BE2C (cell line): ENCODE data around the gene USP36.

Experiments used
- DNase-seq: peaks from one replicate; pipeline ENCODE4 v3.0.0-alpha.2; 2020
- H3K27me3 ChIP-seq: fragments of 250-450 bp; sonication (Bioruptor Pico); 2 replicates; pipeline ENCODE4 v1.5.1; 2020; ENCODE audit warnings: mild to moderate bottlenecking
- H3K36me3 ChIP-seq: fragments of 250-450 bp; sonication (Bioruptor Pico); 2 replicates; pipeline ENCODE4 v1.5.1; 2020; ENCODE audit warnings: mild to moderate bottlenecking
- H3K4me1 ChIP-seq: fragments of 250-450 bp; sonication (Bioruptor Pico); 2 replicates; pipeline ENCODE4 v1.5.1; 2020
- H3K4me3 ChIP-seq: 2 replicates; pipeline ENCODE4 v1.5.1; 2011; ENCODE audit warnings: low read depth, low read length
- H3K9me3 ChIP-seq: fragments of 250-450 bp; sonication (Bioruptor Pico); 2 replicates; pipeline ENCODE4 v1.5.1; 2020
- TF ChIP-seq, protein P1 (sequence below): IDR thresholded peaks from 2 replicates; pipeline ENCODE4 v1.5.1; 2012; ENCODE audit warnings: mild to moderate bottlenecking, low read depth, low read length

Gene USP36

DNA sequence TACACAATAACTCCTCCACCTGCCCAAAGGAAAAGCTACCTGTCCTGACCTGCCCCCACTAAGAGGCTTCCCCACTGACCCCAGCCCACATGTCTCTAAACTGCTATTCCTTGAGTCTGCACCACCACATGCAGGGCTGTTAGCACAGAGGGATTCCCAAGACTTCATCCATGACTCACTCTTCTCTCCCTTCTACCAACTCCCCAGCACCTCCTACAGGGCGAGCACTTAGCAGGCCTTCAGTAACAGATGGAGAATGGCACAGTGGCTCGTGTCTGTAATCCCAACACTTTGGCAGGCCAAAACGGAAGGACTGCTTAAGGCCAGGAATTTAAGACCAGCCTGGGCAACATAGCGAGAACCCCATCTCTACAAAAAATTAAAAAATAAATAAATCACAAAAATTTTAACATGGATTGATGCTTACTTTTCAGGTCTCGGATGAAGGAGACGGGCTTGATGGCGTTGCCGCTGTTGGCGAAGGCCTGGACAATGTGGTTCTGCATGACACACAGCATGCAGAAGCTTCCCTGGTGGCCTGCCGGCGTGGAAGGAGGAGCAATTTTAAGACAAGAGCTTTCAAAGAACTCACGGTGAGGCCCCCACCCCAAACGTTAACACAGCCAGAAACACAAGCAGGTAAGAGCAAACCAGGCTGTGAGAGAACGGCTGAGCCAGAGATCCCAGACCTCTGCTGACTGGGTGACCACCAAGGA lies 12.0 kb downstream of the USP36 start:
- Histone ChIP-seq H3K27me3 (no peaks in the 10 kb centered on the region), H3K9me3 (no peaks in the 10 kb centered on the region), H3K4me3 (no peak overlapping the region), H3K36me3 (peaks cover 94% of the 10 kb centered on the region), H3K4me1 (no peaks in the 10 kb centered on the region)
- peak; percentile 33 for DNase-seq
- TF ChIP-seq, protein P1, sequence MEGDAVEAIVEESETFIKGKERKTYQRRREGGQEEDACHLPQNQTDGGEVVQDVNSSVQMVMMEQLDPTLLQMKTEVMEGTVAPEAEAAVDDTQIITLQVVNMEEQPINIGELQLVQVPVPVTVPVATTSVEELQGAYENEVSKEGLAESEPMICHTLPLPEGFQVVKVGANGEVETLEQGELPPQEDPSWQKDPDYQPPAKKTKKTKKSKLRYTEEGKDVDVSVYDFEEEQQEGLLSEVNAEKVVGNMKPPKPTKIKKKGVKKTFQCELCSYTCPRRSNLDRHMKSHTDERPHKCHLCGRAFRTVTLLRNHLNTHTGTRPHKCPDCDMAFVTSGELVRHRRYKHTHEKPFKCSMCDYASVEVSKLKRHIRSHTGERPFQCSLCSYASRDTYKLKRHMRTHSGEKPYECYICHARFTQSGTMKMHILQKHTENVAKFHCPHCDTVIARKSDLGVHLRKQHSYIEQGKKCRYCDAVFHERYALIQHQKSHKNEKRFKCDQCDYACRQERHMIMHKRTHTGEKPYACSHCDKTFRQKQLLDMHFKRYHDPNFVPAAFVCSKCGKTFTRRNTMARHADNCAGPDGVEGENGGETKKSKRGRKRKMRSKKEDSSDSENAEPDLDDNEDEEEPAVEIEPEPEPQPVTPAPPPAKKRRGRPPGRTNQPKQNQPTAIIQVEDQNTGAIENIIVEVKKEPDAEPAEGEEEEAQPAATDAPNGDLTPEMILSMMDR, result peak; percentile 36

- H3K27me3 ChIP-seq, result no peaks in the 10 kb centered on the region
- DNase-seq, result no peak
- H3K4me3 ChIP-seq, result no peak overlapping the region
- TF ChIP-seq, protein P1, result no peak
- H3K9me3 ChIP-seq, result no peaks in the 10 kb centered on the region
- peaks cover 86% of the 10 kb centered on the region for H3K36me3 ChIP-seq
- H3K4me1 ChIP-seq, result peaks cover 4% of the 10 kb centered on the region
Measured at GRCh38 chr17:78826836-78827509, 13.6 kb downstream of the USP36 start.

DNA sequence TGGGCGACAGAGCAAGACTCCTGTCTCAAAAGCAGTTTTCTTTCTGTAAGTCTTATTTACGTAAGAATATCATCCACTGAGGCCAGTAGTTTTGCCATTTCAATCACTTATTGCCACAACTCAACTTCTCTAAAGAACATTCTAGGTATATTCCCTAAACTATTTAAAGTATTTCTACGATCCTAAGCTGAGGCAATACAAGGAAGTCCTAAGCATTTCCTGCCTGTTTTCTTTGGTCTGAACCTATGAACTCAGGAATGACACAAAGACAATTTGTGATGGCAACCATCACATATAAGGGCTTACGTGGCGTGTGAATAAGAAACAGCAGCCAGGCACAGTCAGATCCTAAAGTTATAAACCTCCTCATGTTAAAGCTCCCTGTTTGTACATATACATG lies 14.2 kb downstream of the USP36 start:
- Histone ChIP-seq H3K27me3 (no peaks in the 10 kb centered on the region), H3K36me3 (peaks cover 86% of the 10 kb centered on the region), H3K4me3 (no peak overlapping the region), H3K9me3 (no peaks in the 10 kb centered on the region), H3K4me1 (peaks cover 10% of the 10 kb centered on the region)
- TF ChIP-seq, protein P1, result no peak
- no peak for DNase-seq

- DNase-seq, result no peak
- Histone ChIP-seq H3K36me3 (peaks cover 85% of the 10 kb centered on the region), H3K9me3 (no peaks in the 10 kb centered on the region), H3K27me3 (no peaks in the 10 kb centered on the region), H3K4me3 (no peak overlapping the region), H3K4me1 (peaks cover 10% of the 10 kb centered on the region)
- TF ChIP-seq, protein P1, result no peak
Measured at GRCh38 chr17:78825696-78826095, 14.9 kb downstream of the USP36 start.

DNA sequence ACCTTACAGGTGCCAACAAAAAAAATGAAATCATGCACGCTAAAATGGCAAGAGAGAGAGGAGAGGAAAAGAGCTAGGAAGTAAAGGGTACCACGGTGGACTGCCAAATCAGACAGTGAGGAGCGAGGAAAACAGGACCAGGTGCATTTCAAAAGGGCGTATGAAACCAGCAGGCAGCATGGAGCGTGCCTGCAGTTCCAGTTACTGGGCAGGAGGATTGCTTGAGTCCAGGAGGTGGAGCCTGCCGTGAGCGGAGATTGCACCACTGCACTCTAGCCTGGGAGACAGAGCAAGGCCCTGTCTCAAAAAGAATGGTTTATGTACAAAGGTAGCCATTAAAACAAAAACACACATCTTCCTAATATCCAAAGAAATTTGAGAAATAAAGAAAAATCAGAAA lies 16.4 kb downstream of the USP36 start:
- no peak overlapping the region for H3K4me3 ChIP-seq
- TF ChIP-seq, protein P1, result no peak
- H3K36me3 ChIP-seq, result peaks cover 85% of the 10 kb centered on the region
- DNase-seq, result no peak
- H3K4me1 ChIP-seq, result peaks cover 13% of the 10 kb centered on the region
- H3K9me3 ChIP-seq, result no peaks in the 10 kb centered on the region
- no peaks in the 10 kb centered on the region for H3K27me3 ChIP-seq
